Measurements from ENCODE around the gene LSAMP.

GRCh38 chr3:116087426-116087825, 357.9 kb downstream of the LSAMP start:
- no peak for TF ChIP-seq TRIM24 (IDR thresholded peaks at IDR 0.05)
- TF ChIP-seq POLR3A (IDR thresholded peaks at IDR 0.05; ENCODE audit: borderline replicate concordance, extremely low read depth, insufficient read depth, insufficient read length) = no peak
- no peak for TF ChIP-seq HMGN3 (IDR thresholded peaks at IDR 0.05; ENCODE audit: borderline replicate concordance, extremely low read depth, insufficient read length, low read depth, low read length)
- no peak for TF ChIP-seq HMGXB4 (CRISPR knock-in tag; IDR thresholded peaks at IDR 0.05)
- TF ChIP-seq CTCF (IDR thresholded peaks at IDR 0.05 in 2 of 3, conservative IDR thresholded peaks at IDR 0.05 in 1 of 3; ENCODE audit: insufficient read depth in 2 of 3, low read depth in 1 of 3, low read length in 3 of 3) = no peak
- TF ChIP-seq POLR2AphosphoS5 (IDR thresholded peaks at IDR 0.05; ENCODE audit: control insufficient read depth, insufficient read depth, low read depth, low read length) = no peak
